GM23248 (cell line): ENCODE results near the gene ADGRL3. TPM values are rescaled to one million over a fixed set of nuclear protein-coding genes. Genes with fewer than 3 reads are reported as not detected.

Experiments
- DNase-seq: peaks from one replicate; pipeline ENCODE4 v3.0.0-alpha.2; 2015
- H2AFZ ChIP-seq: fragments of 200-600 bp; sonication (generic); 2 replicates; pipeline ENCODE4 v1.6.1; 2016; ENCODE audit warnings: antibody characterized with exemption
- H3F3A ChIP-seq: fragments of 200-600 bp; sonication (generic); 2 replicates; pipeline ENCODE4 v1.6.1; 2016; ENCODE audit warnings: mild to moderate bottlenecking, antibody characterized with exemption, mixed run types; ENCODE audit not compliant: insufficient read depth
- H3K27ac ChIP-seq: fragments of 200-600 bp; sonication (generic); 2 replicates; pipeline ENCODE4 v1.5.1; 2016; ENCODE audit warnings: mild to moderate bottlenecking
- H3K27me3 ChIP-seq: fragments of 200-600 bp; sonication (generic); replicated peaks from 2 replicates; pipeline ENCODE4 v1.6.1; 2016; ENCODE audit warnings: mild to moderate bottlenecking; ENCODE audit not compliant: insufficient read depth
- H3K36me3 ChIP-seq: fragments of 200-600 bp; sonication (generic); 2 replicates; pipeline ENCODE4 v1.6.1; 2016; ENCODE audit warnings: low read depth, mild to moderate bottlenecking
- H3K4me1 ChIP-seq: fragments of 200-600 bp; sonication (generic); 2 replicates; pipeline ENCODE4 v1.6.1; 2016; ENCODE audit warnings: mild to moderate bottlenecking; ENCODE audit not compliant: insufficient read depth
- H3K4me2 ChIP-seq: fragments of 200-600 bp; sonication (generic); one replicate; pipeline ENCODE4 v1.6.1; 2016; ENCODE audit warnings: mild to moderate bottlenecking; ENCODE audit not compliant: unreplicated experiment
- H3K4me3 ChIP-seq: fragments of 200-600 bp; sonication (generic); 2 replicates; pipeline ENCODE4 v1.5.1; 2016; ENCODE audit warnings: mild to moderate bottlenecking
- H3K79me2 ChIP-seq: fragments of 200-600 bp; sonication (generic); 2 replicates; pipeline ENCODE4 v1.6.1; 2016; ENCODE audit warnings: mild to moderate bottlenecking; ENCODE audit not compliant: insufficient read depth
- H3K9ac ChIP-seq: fragments of 200-600 bp; sonication (generic); 2 replicates; pipeline ENCODE4 v1.6.1; 2016; ENCODE audit warnings: mild to moderate bottlenecking
- H3K9me2 ChIP-seq: fragments of 200-600 bp; sonication (generic); 2 replicates; pipeline ENCODE4 v1.6.1; 2016; ENCODE audit warnings: mixed run types, mild to moderate bottlenecking, moderate library complexity; ENCODE audit not compliant: insufficient read depth
- H3K9me3 ChIP-seq: fragments of 200-600 bp; sonication (generic); one replicate; pipeline ENCODE4 v1.6.1; 2017; ENCODE audit warnings: low read depth
- H4K20me1 ChIP-seq: fragments of 200-600 bp; sonication (generic); 2 replicates; pipeline ENCODE4 v1.6.0; 2016; ENCODE audit not compliant: insufficient read depth
- EZH2 ChIP-seq: fragments of 200-600 bp; sonication (generic); IDR thresholded peaks from 2 replicates; pipeline ENCODE4 v1.6.1; 2018; ENCODE audit warnings: antibody characterized with exemption, mild to moderate bottlenecking; ENCODE audit not compliant: insufficient read depth, poor library complexity, severe bottlenecking
- EZH2phosphoT487 ChIP-seq: fragments of 200-600 bp; sonication (generic); IDR thresholded peaks from 2 replicates; pipeline ENCODE4 v1.6.1; 2018; ENCODE audit warnings: antibody characterized with exemption, moderate library complexity, mild to moderate bottlenecking, low read depth; ENCODE audit not compliant: insufficient read depth
- WGBS, 2 experiments: methylation state at CpG; one replicate each; pipeline ENCODE4 v1.1.6; 2015 to 2017; ENCODE audit warnings: low lambda C conversion rate in 2 of 2, low coverage in 1 of 2; ENCODE audit errors: missing lambda C conversion rate in 2 of 2; 5-methylcytosine and 5-hydroxymethylcytosine counted together
- in situ Hi-C: fragments of 300-500 bp; cut with MboI; formaldehyde crosslinking; loops from 2 replicates; pipeline ENCODE4 v1.15.0; 2020
- polyA plus RNA-seq: library from polyadenylated mRNA; unstranded; fragments of >200 nt; fragmentation: Nextera tagmentation; extraction: Ambion mirVana; gene quantifications from 2 replicates; pipeline ENCODE4 v1.2.1, GENCODE V29; 2016
- total RNA-seq: library from RNA; depleted of rRNA; stranded (reverse); fragments of >200 nt; shearing (Covaris generic); gene quantifications from 2 replicates; pipeline ENCODE4 v1.2.3, GENCODE V29; 2014

Gene ADGRL3
- total and polyA plus RNA-seq, 2 experiments from 2014 or later = not detected

- Histone ChIP-seq H3K36me3 (no peaks in the 10 kb centered on the region), H3K9me3 (no peaks in the 10 kb centered on the region), H3K79me2 (no peaks in the 10 kb centered on the region), H3K27ac (no peak overlapping the region), H3K4me3 (no peak overlapping the region), H3K4me2 (no peak overlapping the region), H3K9ac (no peak overlapping the region), H3K4me1 (no peaks in the 10 kb centered on the region), H3K27me3 (no peaks in the 10 kb centered on the region), H2AFZ (no peak overlapping the region), H3K9me2 (no peaks in the 10 kb centered on the region), H3F3A (no peaks in the 10 kb centered on the region), H4K20me1 (no peaks in the 10 kb centered on the region)
- no peak for DNase-seq
- no peak for TF ChIP-seq EZH2
- no peak for TF ChIP-seq EZH2phosphoT487
- in situ Hi-C loops = no loop called here
- WGBS, 2 experiments = 3 to 5% methylated on average over 1 of the region's 1 CpG
Measured at GRCh38 chr4:61333490-61333889, 133.4 kb downstream of the ADGRL3 start.

- TF ChIP-seq EZH2phosphoT487 (no peak), EZH2 (no peak)
Measured at GRCh38 chr4:61335241-61335763, 135.2 kb downstream of the ADGRL3 start.

GRCh38 chr4:61336488-61336887 is 136.4 kb downstream of the ADGRL3 start:
- Histone ChIP-seq H3K9me3 (no peaks in the 10 kb centered on the region), H3K4me1 (no peaks in the 10 kb centered on the region), H3K27ac (no peak overlapping the region), H3K79me2 (no peaks in the 10 kb centered on the region), H3K9ac (no peak overlapping the region), H3F3A (no peaks in the 10 kb centered on the region), H3K4me2 (no peak overlapping the region), H3K4me3 (no peak overlapping the region), H2AFZ (no peak overlapping the region), H3K36me3 (no peaks in the 10 kb centered on the region), H3K27me3 (no peaks in the 10 kb centered on the region), H4K20me1 (no peaks in the 10 kb centered on the region), H3K9me2 (no peaks in the 10 kb centered on the region)
- no peak for TF ChIP-seq EZH2
- no peak for TF ChIP-seq EZH2phosphoT487
- WGBS, 2 experiments = 28 to 36% methylated on average over 5 of the region's 5 CpGs
- in situ Hi-C loops = no loop called here
- DNase-seq = no peak

More at GRCh38 chr4:61335241-61335763, 135.2 kb downstream of the ADGRL3 start:
- no peak overlapping the region for H3K27ac ChIP-seq
- no peaks in the 10 kb centered on the region for H3K27me3 ChIP-seq
- no peaks in the 10 kb centered on the region for H3F3A ChIP-seq
- H3K9me3 ChIP-seq = no peaks in the 10 kb centered on the region
- H3K9ac ChIP-seq = no peak overlapping the region
- H2AFZ ChIP-seq = no peak overlapping the region
- H3K36me3 ChIP-seq = no peaks in the 10 kb centered on the region
- no peak for DNase-seq
- no peaks in the 10 kb centered on the region for H3K9me2 ChIP-seq
- H3K4me2 ChIP-seq = no peak overlapping the region
- no peaks in the 10 kb centered on the region for H4K20me1 ChIP-seq
- no peak overlapping the region for H3K4me3 ChIP-seq
- H3K79me2 ChIP-seq = no peaks in the 10 kb centered on the region
- WGBS, 2 experiments = 10 to 14% methylated on average over 3 of the region's 3 CpGs
- H3K4me1 ChIP-seq = no peaks in the 10 kb centered on the region
- in situ Hi-C loops = no loop called here

- no peaks in the 10 kb centered on the region for H3F3A ChIP-seq
- no peaks in the 10 kb centered on the region for H3K36me3 ChIP-seq
- no peak overlapping the region for H3K4me2 ChIP-seq
- no peaks in the 10 kb centered on the region for H3K4me1 ChIP-seq
- DNase-seq = no peak
- no peaks in the 10 kb centered on the region for H3K9me3 ChIP-seq
- no peak overlapping the region for H3K4me3 ChIP-seq
- no peak overlapping the region for H3K27ac ChIP-seq
- H3K9me2 ChIP-seq = no peaks in the 10 kb centered on the region
- no peak overlapping the region for H2AFZ ChIP-seq
- H3K79me2 ChIP-seq = no peaks in the 10 kb centered on the region
- no peaks in the 10 kb centered on the region for H4K20me1 ChIP-seq
- WGBS, 2 experiments = 31 to 40% methylated on average over 1 of the region's 1 CpG
- in situ Hi-C loops = no loop called here
- no peak overlapping the region for H3K9ac ChIP-seq
- no peak for TF ChIP-seq EZH2
- TF ChIP-seq EZH2phosphoT487 = no peak
- H3K27me3 ChIP-seq = no peaks in the 10 kb centered on the region
Measured at GRCh38 chr4:61336916-61337315, 136.8 kb downstream of the ADGRL3 start.

GRCh38 chr4:61342061-61342460 is 141.9 kb downstream of the ADGRL3 start:
- H4K20me1 ChIP-seq = no peaks in the 10 kb centered on the region
- H3K9me3 ChIP-seq = no peaks in the 10 kb centered on the region
- TF ChIP-seq EZH2 (no peak), EZH2phosphoT487 (no peak)
- no peak overlapping the region for H3K9ac ChIP-seq
- H3K27ac ChIP-seq = no peak overlapping the region
- H2AFZ ChIP-seq = no peak overlapping the region
- no peak overlapping the region for H3K4me2 ChIP-seq
- no peaks in the 10 kb centered on the region for H3K36me3 ChIP-seq
- H3K27me3 ChIP-seq = no peaks in the 10 kb centered on the region
- in situ Hi-C loops = no loop called here
- H3K79me2 ChIP-seq = no peaks in the 10 kb centered on the region
- no peaks in the 10 kb centered on the region for H3F3A ChIP-seq
- H3K4me1 ChIP-seq = no peaks in the 10 kb centered on the region
- no peak for DNase-seq
- no peaks in the 10 kb centered on the region for H3K9me2 ChIP-seq
- 4 to 6% methylated on average over 3 of the region's 3 CpGs for WGBS, 2 experiments
- H3K4me3 ChIP-seq = no peak overlapping the region
